Measurements from ENCODE around the gene KMT2A. TPM values are rescaled to one million over a fixed set of nuclear protein-coding genes. Genes with fewer than 3 reads are reported as not detected.

The KMT2A gene
- total and polyA plus RNA-seq, 8 donors = 45.8 to 61.7 (median 54.3) TPM

- Histone ChIP-seq H3K27me3 (no peaks in the 10 kb centered on the region), H3K27ac (no peak overlapping the region), H3K36me3 (peaks cover 0 to 4% of the 10 kb centered on the region in 2 donors), H3K4me1 (peaks cover 0 to 1% of the 10 kb centered on the region in 2 donors), H3K4me3 (no peak overlapping the region), H3K9me3 (no peaks in the 10 kb centered on the region)
- TF ChIP-seq, protein P1, sequence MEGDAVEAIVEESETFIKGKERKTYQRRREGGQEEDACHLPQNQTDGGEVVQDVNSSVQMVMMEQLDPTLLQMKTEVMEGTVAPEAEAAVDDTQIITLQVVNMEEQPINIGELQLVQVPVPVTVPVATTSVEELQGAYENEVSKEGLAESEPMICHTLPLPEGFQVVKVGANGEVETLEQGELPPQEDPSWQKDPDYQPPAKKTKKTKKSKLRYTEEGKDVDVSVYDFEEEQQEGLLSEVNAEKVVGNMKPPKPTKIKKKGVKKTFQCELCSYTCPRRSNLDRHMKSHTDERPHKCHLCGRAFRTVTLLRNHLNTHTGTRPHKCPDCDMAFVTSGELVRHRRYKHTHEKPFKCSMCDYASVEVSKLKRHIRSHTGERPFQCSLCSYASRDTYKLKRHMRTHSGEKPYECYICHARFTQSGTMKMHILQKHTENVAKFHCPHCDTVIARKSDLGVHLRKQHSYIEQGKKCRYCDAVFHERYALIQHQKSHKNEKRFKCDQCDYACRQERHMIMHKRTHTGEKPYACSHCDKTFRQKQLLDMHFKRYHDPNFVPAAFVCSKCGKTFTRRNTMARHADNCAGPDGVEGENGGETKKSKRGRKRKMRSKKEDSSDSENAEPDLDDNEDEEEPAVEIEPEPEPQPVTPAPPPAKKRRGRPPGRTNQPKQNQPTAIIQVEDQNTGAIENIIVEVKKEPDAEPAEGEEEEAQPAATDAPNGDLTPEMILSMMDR (IDR thresholded peaks at IDR 0.05) = no peak
- ATAC-seq (no peak), DNase-seq (no peak)
- intact Hi-C loops (cut with DNase I) = no loop called here
These were observed 100.4 kb downstream of the KMT2A start for GRCh38 chr11:118536726-118537125.

- ATAC-seq = no peak
- Histone ChIP-seq H3K4me3 (no peak overlapping the region), H3K27me3 (no peaks in the 10 kb centered on the region), H3K36me3 (peaks cover 0 to 7% of the 10 kb centered on the region in 2 donors), H3K9me3 (no peaks in the 10 kb centered on the region), H3K4me1 (no peaks in the 10 kb centered on the region), H3K27ac (no peak overlapping the region)
- DNase-seq = no peak
- TF ChIP-seq, protein P1 (IDR thresholded peaks at IDR 0.05) = no peak
- intact Hi-C loops (cut with DNase I) = no loop called here
These were observed 101.2 kb downstream of the KMT2A start for GRCh38 chr11:118537409-118537980.

DNA sequence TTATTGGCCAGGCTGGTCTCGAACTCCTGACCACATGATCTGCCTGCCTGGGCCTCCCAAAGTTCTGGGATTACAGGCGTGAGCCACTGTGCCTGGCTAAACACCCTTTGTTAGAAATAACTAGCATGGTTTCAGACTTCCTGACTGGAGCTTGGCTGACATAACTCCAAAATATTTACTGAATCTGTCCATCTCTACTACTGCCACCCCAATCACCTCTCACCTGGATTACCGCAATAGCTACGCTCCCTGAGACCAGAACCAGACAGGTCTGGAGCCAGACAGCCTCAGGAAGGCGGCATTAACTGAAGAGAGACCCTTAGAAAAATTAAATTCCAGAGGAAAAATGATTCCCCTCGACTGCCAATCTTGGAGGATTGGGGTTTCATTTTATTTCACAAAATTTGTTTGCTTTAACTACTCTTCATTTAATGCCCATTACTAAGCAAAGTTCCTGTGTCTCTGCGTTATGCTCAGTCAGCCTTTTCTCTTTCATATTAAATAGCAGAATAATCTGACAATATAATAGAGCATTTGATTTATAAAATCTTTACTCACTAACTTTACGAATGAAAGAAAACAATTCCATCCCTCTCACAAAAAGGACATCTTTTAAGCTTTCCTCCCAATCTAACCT lies 107.8 kb downstream of the KMT2A start:
- H3K27me3 ChIP-seq = no peaks in the 10 kb centered on the region
- no peak overlapping the region for H3K4me3 ChIP-seq
- intact Hi-C loops (cut with DNase I) = no loop called here
- no peak for ATAC-seq
- no peaks in the 10 kb centered on the region for H3K9me3 ChIP-seq
- DNase-seq = no peak
- H3K4me1 ChIP-seq = no peaks in the 10 kb centered on the region
- H3K36me3 ChIP-seq = peaks cover 0 to 35% of the 10 kb centered on the region in 2 donors
- H3K27ac ChIP-seq = no peak overlapping the region
- TF ChIP-seq, protein P1 (IDR thresholded peaks at IDR 0.05) = no peak

GRCh38 chr11:118544647-118545010 lies 108.3 kb downstream of the KMT2A start:
- ATAC-seq (no peak), DNase-seq (no peak)
- no peak overlapping the region for H3K4me3 ChIP-seq
- intact Hi-C loops (cut with DNase I) = no loop called here
- peaks cover 0 to 35% of the 10 kb centered on the region in 2 donors for H3K36me3 ChIP-seq
- H3K27me3 ChIP-seq = no peaks in the 10 kb centered on the region
- no peak overlapping the region for H3K27ac ChIP-seq
- TF ChIP-seq, protein P1 (IDR thresholded peaks at IDR 0.05) = no peak
- H3K9me3 ChIP-seq = no peaks in the 10 kb centered on the region
- no peaks in the 10 kb centered on the region for H3K4me1 ChIP-seq

- DNase-seq (no peak), ATAC-seq (no peak)
- H3K4me3 ChIP-seq = no peak overlapping the region
- no peak overlapping the region for H3K27ac ChIP-seq
- no peaks in the 10 kb centered on the region for H3K27me3 ChIP-seq
- no peaks in the 10 kb centered on the region for H3K4me1 ChIP-seq
- TF ChIP-seq, protein P1 (IDR thresholded peaks at IDR 0.05) = no peak
- no peaks in the 10 kb centered on the region for H3K9me3 ChIP-seq
- H3K36me3 ChIP-seq = peaks cover 0 to 38% of the 10 kb centered on the region in 2 donors
- intact Hi-C loops (cut with DNase I) = no loop called here
These were observed 109.2 kb downstream of the KMT2A start for GRCh38 chr11:118545533-118545932.

Data from left lung (tissue), 10 donors.